SK-N-SH (cell line): ENCODE results near the gene TACR2. TPM values are rescaled to one million over a fixed set of nuclear protein-coding genes. Genes with fewer than 3 reads are reported as not detected.
A peak's percentile ranks its signal among the peaks of the same experiment; 100 is the strongest.

ENCODE experiments used
- CTCF ChIA-PET: fragments of 300-600, 350-600 bp; formaldehyde crosslinking; extraction: SDS; loops from one replicate; lab custom pipeline; 2021; lab: Yijun Ruan, JAX
- POLR2A ChIA-PET: fragments of 350-600 bp; sonication (Branson Sonifier 250); formaldehyde crosslinking; extraction: SDS; loops from one replicate; lab custom pipeline; 2020; ENCODE audit warnings: antibody characterized with exemption, inconsistent platforms; lab: Yijun Ruan, JAX
- DNase-seq: peaks from one replicate; pipeline ENCODE4 v3.0.0; 2012
- H2AFZ ChIP-seq: fragments of 200-600 bp; sonication (generic); 2 replicates; pipeline ENCODE4 v1.8.1; 2016; ENCODE audit warnings: antibody characterized with exemption, mild to moderate bottlenecking, low read depth
- H3F3A ChIP-seq: fragments of 200-600 bp; sonication (generic); replicated peaks from 2 replicates; pipeline ENCODE3; 2016; ENCODE audit warnings: antibody characterized with exemption, mild to moderate bottlenecking; ENCODE audit not compliant: insufficient read depth
- H3K27ac ChIP-seq, 2 experiments: fragments of 200-500 bp in 1 of 2; fragments of 200-600 bp in 1 of 2; sonication (Bioruptor generic) in 1 of 2; sonication (generic), shearing (Covaris generic) in 1 of 2; 2 replicates each; pipeline versions ENCODE4 v1.5.1 to v1.6.1; 2014 to 2016; ENCODE audit warnings: low read depth in 2 of 2, inconsistent platforms in 1 of 2, low read length in 1 of 2, mild to moderate bottlenecking in 1 of 2, mixed read lengths in 1 of 2
- H3K27me3 ChIP-seq: fragments of 200-600 bp; sonication (generic), shearing (Covaris generic); 2 replicates; pipeline ENCODE4 v1.6.1; 2016; ENCODE audit warnings: mixed run types; ENCODE audit not compliant: insufficient read depth
- H3K36me3 ChIP-seq, 2 experiments: fragments of 200-500 bp in 1 of 2; fragments of 200-600 bp in 1 of 2; sonication (Bioruptor generic) in 1 of 2; sonication (generic) in 1 of 2; replicated peaks in 1 of 2; 2 replicates each; pipeline versions ENCODE3 to v1.5.1; 2014 to 2016; ENCODE audit warnings: low read length in 1 of 2, mild to moderate bottlenecking in 1 of 2; ENCODE audit not compliant: insufficient read depth in 2 of 2, control insufficient read depth in 1 of 2
- H3K4me1 ChIP-seq, 2 experiments: fragments of 200-500 bp in 1 of 2; fragments of 200-600 bp in 1 of 2; sonication (Bioruptor generic) in 1 of 2; sonication (generic), shearing (Covaris generic) in 1 of 2; 2 replicates each; pipeline versions ENCODE4 v1.5.1 to v1.6.1; 2014 to 2016; ENCODE audit warnings: low read depth in 1 of 2, low read length in 1 of 2, mixed run types in 1 of 2; ENCODE audit not compliant: insufficient read depth in 2 of 2, control insufficient read depth in 1 of 2
- H3K4me2 ChIP-seq: fragments of 200-600 bp; sonication (generic), shearing (Covaris generic); 2 replicates; pipeline ENCODE4 v1.6.1; 2017; ENCODE audit warnings: mixed run types
- H3K4me3 ChIP-seq, 2 experiments: fragments of 200-500 bp in 1 of 2; fragments of 200-600 bp in 1 of 2; sonication (Bioruptor generic) in 1 of 2; sonication (generic), shearing (Covaris generic) in 1 of 2; 2 replicates each; pipeline versions ENCODE4 v1.5.1 to v1.8.1; 2014 to 2016; ENCODE audit warnings: low read depth in 2 of 2, inconsistent platforms in 1 of 2, low read length in 1 of 2, mild to moderate bottlenecking in 1 of 2, mixed read lengths in 1 of 2, moderate library complexity in 1 of 2
- H3K79me2 ChIP-seq: fragments of 200-600 bp; sonication (generic); 2 replicates; pipeline ENCODE4 v1.8.1; 2017; ENCODE audit warnings: mild to moderate bottlenecking; ENCODE audit not compliant: insufficient read depth
- H3K9ac ChIP-seq: fragments of 200-600 bp; sonication (generic); 2 replicates; pipeline ENCODE4 v1.6.1; 2017; ENCODE audit warnings: mixed run types
- H3K9me2 ChIP-seq: fragments of 200-600 bp; sonication (generic); 2 replicates; pipeline ENCODE4 v1.6.1; 2017; ENCODE audit warnings: mixed run types
- H3K9me3 ChIP-seq: fragments of 200-600 bp; sonication (generic); 2 replicates; pipeline ENCODE4 v1.6.1; 2017; ENCODE audit warnings: mixed run types, mild to moderate bottlenecking, moderate library complexity
- H4K20me1 ChIP-seq: fragments of 200-600 bp; sonication (generic); 2 replicates; pipeline ENCODE4 v1.6.1; 2017; ENCODE audit warnings: mild to moderate bottlenecking, mixed run types; ENCODE audit not compliant: insufficient read depth
- ELF1 ChIP-seq: IDR thresholded peaks from 2 replicates; pipeline ENCODE4 v1.4.0; 2012
- EP300 ChIP-seq, 2 experiments: IDR thresholded peaks; 2 replicates each; pipeline versions ENCODE4 v1.4.0 to v1.6.1; 2012; ENCODE audit warnings: borderline replicate concordance in 1 of 2, low read depth in 1 of 2, low read length in 1 of 2
- FOSL2 ChIP-seq: IDR thresholded peaks from 2 replicates; pipeline ENCODE4 v1.4.0; 2012; ENCODE audit warnings: low read depth, mild to moderate bottlenecking, moderate library complexity, borderline replicate concordance
- GABPA ChIP-seq: IDR thresholded peaks from 2 replicates; pipeline ENCODE4 v1.4.0; 2012; ENCODE audit warnings: low read depth, mild to moderate bottlenecking
- IRF3 ChIP-seq: fragments of 150-350 bp; IDR thresholded peaks from 2 replicates; pipeline ENCODE4 v1.6.1; 2016; ENCODE audit warnings: mild to moderate bottlenecking, low read depth, low read length
- JUND ChIP-seq: IDR thresholded peaks from 2 replicates; pipeline ENCODE4 v1.4.0; 2012
- NFIC ChIP-seq: IDR thresholded peaks from 2 replicates; pipeline ENCODE4 v1.4.0; 2012; ENCODE audit warnings: borderline replicate concordance
- POLR2AphosphoS5 ChIP-seq: IDR thresholded peaks from 2 replicates; pipeline ENCODE4 v1.6.1; 2012; ENCODE audit warnings: low read depth, low read length
- TAF1 ChIP-seq: IDR thresholded peaks from 2 replicates; pipeline ENCODE4 v1.6.1; 2012; ENCODE audit warnings: low read depth, mild to moderate bottlenecking, low read length, moderate library complexity, borderline replicate concordance
- TCF12 ChIP-seq: IDR thresholded peaks from 2 replicates; pipeline ENCODE4 v1.4.0; 2012
- WGBS: methylation state at CpG from one replicate; pipeline ENCODE4 v1.1.6; 2017; ENCODE audit warnings: low lambda C conversion rate; 5-methylcytosine and 5-hydroxymethylcytosine counted together
- polyA plus RNA-seq, 3 experiments: library from polyadenylated mRNA; depleted of rRNA; stranded (reverse); fragments of >200 nt; gene quantifications; 2 replicates each; pipeline ENCODE4 v1.2.3, GENCODE V29; 2012
- TF ChIP-seq, protein P1 (sequence below): IDR thresholded peaks from 2 replicates; pipeline ENCODE4; 2012

The TACR2 gene
- polyA plus RNA-seq, 1 of the 3 experiments (the other 2 are of a cell fraction), result 0.02 TPM

- Histone ChIP-seq H2AFZ (no peak overlapping the region), H3K79me2 (no peaks in the 10 kb centered on the region), H4K20me1 (no peaks in the 10 kb centered on the region), H3K9me3 (no peaks in the 10 kb centered on the region), H3F3A (no peaks in the 10 kb centered on the region), H3K4me3 (no peak overlapping the region), H3K27ac (no peak overlapping the region), H3K27me3 (no peaks in the 10 kb centered on the region), H3K4me2 (no peak overlapping the region), H3K9ac (no peak overlapping the region), H3K36me3 (no peaks in the 10 kb centered on the region), H3K4me1 (peaks cover 9 to 15% of the 10 kb centered on the region in 2 experiments; a peak in 3 of 4 replicates), H3K9me2 (no peaks in the 10 kb centered on the region)
- 35% methylated on average over 4 of the region's 5 CpGs for WGBS
- no peak for TF ChIP-seq GABPA
- TF ChIP-seq NFIC, result 0 out of 2 replicates have a peak, but pooled peaks have one; percentile 17
- 0 out of 2 replicates have a peak, but pooled peaks have one; percentile 13 for TF ChIP-seq JUND
- TF ChIP-seq EP300 (IDR thresholded peaks at IDR 0.05; ENCODE audit: borderline replicate concordance in 1 of 2, low read depth in 1 of 2, low read length in 1 of 2), result no peak
- TF ChIP-seq POLR2AphosphoS5, result no peak
- TF ChIP-seq FOSL2, result peak; percentile 4; the same call in 1 of the 2 replicates
- 0 out of 2 replicates have a peak, but pooled peaks have one; percentile 52 for TF ChIP-seq TCF12
- TF ChIP-seq, protein P1, sequence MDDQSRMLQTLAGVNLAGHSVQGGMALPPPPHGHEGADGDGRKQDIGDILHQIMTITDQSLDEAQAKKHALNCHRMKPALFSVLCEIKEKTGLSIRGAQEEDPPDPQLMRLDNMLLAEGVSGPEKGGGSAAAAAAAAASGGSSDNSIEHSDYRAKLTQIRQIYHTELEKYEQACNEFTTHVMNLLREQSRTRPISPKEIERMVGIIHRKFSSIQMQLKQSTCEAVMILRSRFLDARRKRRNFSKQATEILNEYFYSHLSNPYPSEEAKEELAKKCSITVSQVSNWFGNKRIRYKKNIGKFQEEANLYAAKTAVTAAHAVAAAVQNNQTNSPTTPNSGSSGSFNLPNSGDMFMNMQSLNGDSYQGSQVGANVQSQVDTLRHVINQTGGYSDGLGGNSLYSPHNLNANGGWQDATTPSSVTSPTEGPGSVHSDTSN, result peak; percentile 20; the same call in 1 of the 2 replicates
- no peak for TF ChIP-seq IRF3
- ChIA-PET CTCF (interaction anchor here (0.6 to 2.6 kb wide), 10 partner anchors 11 to 205 kb away, joined by 3 to 13 read pairs (median 4); partner anchors contain the start of gene TSPAN15), POLR2A (no interaction called here)
- DNase-seq, result no peak
Observed at GRCh38 chr10:69439350-69439739, 22.6 kb upstream of the TACR2 start.

DNA sequence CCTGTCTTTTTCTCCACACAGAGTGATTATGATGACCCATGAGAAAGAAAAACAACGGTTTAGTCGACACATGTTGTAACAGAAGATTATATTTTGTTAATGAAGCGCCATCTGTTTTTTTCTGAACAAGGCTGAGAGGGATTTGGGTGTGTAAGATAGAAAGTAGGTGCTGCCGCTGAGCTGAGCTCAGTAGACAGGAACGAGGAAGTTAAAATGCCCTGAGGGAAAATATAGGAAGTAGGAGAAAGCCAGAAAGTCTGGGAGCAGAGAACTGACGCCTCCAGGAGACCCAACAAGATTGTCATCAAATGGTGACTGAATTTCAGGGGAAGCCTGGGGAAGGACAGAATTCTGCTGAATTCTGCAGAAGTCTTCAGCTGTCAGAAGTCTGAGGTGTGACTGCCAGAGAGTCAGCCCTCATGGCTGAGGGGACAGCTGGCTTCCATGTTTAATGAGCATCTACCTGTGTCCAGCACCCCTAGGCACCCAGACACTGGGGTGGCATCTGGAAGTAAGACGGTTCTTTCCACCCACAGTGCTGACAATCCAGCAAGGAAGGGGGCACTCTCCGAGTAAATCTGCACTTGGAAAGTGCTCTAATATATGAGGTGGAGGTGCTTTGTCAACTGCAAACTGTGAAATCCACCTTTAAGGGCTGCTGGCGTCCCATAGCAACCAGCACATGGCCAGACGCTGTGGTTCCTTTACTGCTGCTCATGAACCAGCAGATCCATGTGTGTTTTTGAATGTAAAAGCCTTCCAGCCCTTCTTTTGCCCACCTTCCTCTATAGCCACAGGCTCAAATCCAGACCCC is 22.0 kb upstream of the TACR2 start:
- Histone ChIP-seq H3K9me2 (no peaks in the 10 kb centered on the region), H4K20me1 (no peaks in the 10 kb centered on the region), H3K4me3 (no peak overlapping the region), H3K9ac (0 out of 2 replicates have a peak overlapping the region, but pooled peaks have one; percentile 9), H3K79me2 (no peaks in the 10 kb centered on the region), H3F3A (no peaks in the 10 kb centered on the region), H3K27ac (0 out of 4 replicates have a peak overlapping the region, but pooled peaks of 1 of the 2 experiments have one; percentile 23), H3K9me3 (no peaks in the 10 kb centered on the region), H2AFZ (peak overlapping the region; percentile 80; the same call in 1 of the 2 replicates), H3K27me3 (no peaks in the 10 kb centered on the region), H3K4me2 (peak overlapping the region; percentile 43; the same call in 1 of the 2 replicates), H3K4me1 (peaks cover 9 to 15% of the 10 kb centered on the region in 2 experiments; a peak in 3 of 4 replicates), H3K36me3 (no peaks in the 10 kb centered on the region)
- ChIA-PET CTCF (interaction anchor here (0.6 to 2.6 kb wide), 10 partner anchors 11 to 206 kb away, joined by 3 to 13 read pairs (median 3); partner anchors contain the start of gene TSPAN15), POLR2A (no interaction called here)
- TF ChIP-seq ELF1 (0 out of 2 replicates have a peak, but pooled peaks have one; percentile 16), TAF1 (no peak)
- 38% methylated on average over 10 of the region's 10 CpGs for WGBS
- peak; percentile 42 for DNase-seq
